Endothelial cell of umbilical vein (primary cell): ENCODE data around the gene CHIC2. TPM values are rescaled to one million over a fixed set of nuclear protein-coding genes. Genes with fewer than 3 reads are reported as not detected.
A peak's percentile ranks its signal among the peaks of the same experiment; 100 is the strongest.

Source experiments
- BruUV-seq: library from RNA; stranded (reverse); fragments of 400-500 nt; replicated peaks from 2 replicates; lab custom pipeline; 2021; lab: Mats Ljungman, UMichigan
- CTCF ChIA-PET: fragments of 300-600, 350-600 bp; sonication (Branson Sonifier 250); formaldehyde crosslinking; loops from one replicate; lab custom pipeline; 2021; ENCODE audit warnings: antibody characterized with exemption, inconsistent platforms; lab: Charles Lee
- POLR2A ChIA-PET: fragments of 300-600, 350-600 bp; sonication (Branson Sonifier 250); formaldehyde crosslinking; loops from one replicate; lab custom pipeline; 2021; ENCODE audit warnings: antibody characterized with exemption, inconsistent platforms; lab: Charles Lee
- DNase-seq: peaks from one replicate; pipeline ENCODE4 v3.0.0-alpha.2; 2011; ENCODE audit warnings: low read depth, low spot score
- FAIRE-seq: peaks from 2 replicates; lab custom pipeline; 2011; peaks lifted over from hg19 to GRCh38; lab: Jason Lieb, UNC
- H2AFZ ChIP-seq: 2 replicates; pipeline ENCODE4 v1.6.0; 2012; ENCODE audit warnings: low read depth, low read length, control low read depth, inconsistent platforms
- H3K27ac ChIP-seq: 2 replicates; pipeline ENCODE4 v1.5.1; 2011; ENCODE audit warnings: low read depth, mild to moderate bottlenecking, control low read depth, low read length, moderate library complexity; ENCODE audit not compliant: insufficient read depth
- H3K27me3 ChIP-seq, 2 experiments: 2 replicates each; pipeline versions ENCODE4 v1.6.0 to v1.6.1; 2011; ENCODE audit warnings: low read length in 2 of 2, mixed read lengths in 1 of 2; ENCODE audit not compliant: control insufficient read depth in 2 of 2, insufficient read depth in 2 of 2
- H3K36me3 ChIP-seq, 2 experiments: 2 replicates in 1 of 2; 3 replicates in 1 of 2; pipeline ENCODE4 v1.5.1; 2011; ENCODE audit warnings: low read length in 2 of 2, mild to moderate bottlenecking in 1 of 2, moderate library complexity in 1 of 2; ENCODE audit not compliant: control insufficient read depth in 2 of 2, insufficient read depth in 2 of 2; ENCODE audit errors: extremely low read depth in 1 of 2
- H3K4me1 ChIP-seq: 3 replicates; pipeline ENCODE4 v1.5.1; 2011; ENCODE audit warnings: mild to moderate bottlenecking, low read length; ENCODE audit not compliant: control insufficient read depth, insufficient read depth; ENCODE audit errors: extremely low read depth
- H3K4me2 ChIP-seq: 2 replicates; pipeline ENCODE4 v1.6.1; 2011; ENCODE audit warnings: low read length, control low read depth, mixed read lengths; ENCODE audit not compliant: insufficient read depth
- H3K4me3 ChIP-seq, 3 experiments: fragments of 200-600 bp in 1 of 3; sonication (generic), shearing (Covaris generic) in 1 of 3; replicated peaks in 1 of 3; 2 replicates each; pipeline ENCODE4 v1.5.1; 2011 to 2016; ENCODE audit warnings: control low read depth in 3 of 3, low read length in 3 of 3, mild to moderate bottlenecking in 2 of 3, inconsistent platforms in 1 of 3, low read depth in 1 of 3, moderate library complexity in 1 of 3; ENCODE audit not compliant: insufficient read depth in 1 of 3
- H3K79me2 ChIP-seq: 2 replicates; pipeline ENCODE4 v1.6.0; 2012; ENCODE audit warnings: low read length, inconsistent platforms; ENCODE audit not compliant: control insufficient read depth, insufficient read depth
- H3K9ac ChIP-seq: replicated peaks from 2 replicates; pipeline ENCODE3; 2011; ENCODE audit warnings: low read length, control low read depth; ENCODE audit not compliant: insufficient read depth; ENCODE audit errors: extremely low read depth
- H3K9me1 ChIP-seq: replicated peaks from 3 replicates; pipeline ENCODE4 v1.6.0; 2011; ENCODE audit warnings: mild to moderate bottlenecking, low read length; ENCODE audit not compliant: control insufficient read depth, insufficient read depth; ENCODE audit errors: extremely low read depth
- H3K9me3 ChIP-seq: replicated peaks from 2 replicates; pipeline ENCODE4 v1.5.1; 2012; ENCODE audit warnings: low read length, inconsistent platforms; ENCODE audit not compliant: control insufficient read depth, insufficient read depth
- H4K20me1 ChIP-seq: replicated peaks from 2 replicates; pipeline ENCODE3; 2011; ENCODE audit warnings: mild to moderate bottlenecking, low read length; ENCODE audit not compliant: control insufficient read depth, insufficient read depth; ENCODE audit errors: extremely low read depth
- CTCF ChIP-seq, 2 donors: IDR thresholded peaks; 1 replicate in 1 of 2; 2 replicates in 1 of 2; pipeline ENCODE4 v1.5.1; 2011; ENCODE audit warnings: low read length in 2 of 2, mild to moderate bottlenecking in 2 of 2, moderate library complexity in 2 of 2, control low read depth in 1 of 2, inconsistent platforms in 1 of 2, low read depth in 1 of 2; ENCODE audit not compliant: insufficient read depth in 1 of 2; ENCODE audit errors: extremely low read depth in 1 of 2
- EZH2 ChIP-seq: IDR thresholded peaks from 2 replicates; pipeline ENCODE4 v1.6.1; 2012; ENCODE audit warnings: borderline replicate concordance, low read depth, mild to moderate bottlenecking, moderate library complexity, low read length, inconsistent platforms; ENCODE audit not compliant: severe bottlenecking
- FOS ChIP-seq: IDR thresholded peaks from 2 replicates; pipeline ENCODE4 v1.6.1; 2011; ENCODE audit warnings: mild to moderate bottlenecking, low read length, moderate library complexity, borderline replicate concordance; ENCODE audit not compliant: insufficient read depth
- GATA2 ChIP-seq: IDR thresholded peaks from 2 replicates; pipeline ENCODE4 v1.7.0; 2011; ENCODE audit warnings: low read depth, mild to moderate bottlenecking, moderate library complexity, mixed read lengths, low read length; ENCODE audit not compliant: insufficient read length, insufficient read depth
- JUN ChIP-seq: IDR thresholded peaks from 2 replicates; pipeline ENCODE4 v1.6.1; 2011; ENCODE audit warnings: borderline replicate concordance, low read depth; ENCODE audit not compliant: insufficient read length, insufficient read depth
- MAX ChIP-seq: IDR thresholded peaks from 2 replicates; pipeline ENCODE4 v1.6.1; 2011; ENCODE audit not compliant: insufficient read depth, insufficient read length
- MYC ChIP-seq: IDR thresholded peaks from one replicate; pipeline ENCODE4 v1.6.1; 2011; ENCODE audit warnings: mild to moderate bottlenecking, low read depth, low read length
- POLR2A ChIP-seq: IDR thresholded peaks from 2 replicates; pipeline ENCODE4 v1.6.1; 2012; ENCODE audit warnings: low read depth, mild to moderate bottlenecking, control low read depth, low read length
- POLR2AphosphoS5 ChIP-seq: IDR thresholded peaks from 2 replicates; pipeline ENCODE4 v1.6.1; 2012; ENCODE audit warnings: low read depth, mild to moderate bottlenecking, control low read depth, low read length, moderate library complexity; ENCODE audit not compliant: insufficient read depth
- dilution Hi-C: fragments of 300-500 bp; cut with MboI; formaldehyde crosslinking; loops from one replicate; pipeline ENCODE4 v1.15.0; 2019; ENCODE audit warnings: low sequenced_read_pairs; ENCODE audit not compliant: extremely low pct_ligation_motif_present
- intact Hi-C: fragments of 100-400 bp; cut with micrococcal nuclease; formaldehyde crosslinking; loops from one replicate; pipeline ENCODE4 v1.10.0; 2022
- polyA plus RNA-seq, 4 experiments: library from polyadenylated mRNA; depleted of rRNA in 3 of 4; stranded (reverse) in 3 of 4; unstranded in 1 of 4; fragments of >200 nt; gene quantifications; 2 replicates each; pipeline versions ENCODE4 v1.2.1 to v1.2.3, GENCODE V29; 2011 to 2012; ENCODE audit warnings: missing spikeins in 1 of 4
- total RNA-seq: library from RNA; stranded (reverse); gene quantifications from 2 replicates; pipeline ENCODE4 v1.2.3, GENCODE V29; 2021

Gene CHIC2
- total and polyA plus RNA-seq, 2 donors (not counting 3 experiments of a cell fraction or from before 2014, with no cell fraction given): 27.4 to 43.3 TPM

GRCh38 chr4:54073271-54073880 is 9.0 kb upstream of the CHIC2 start:
- CTCF ChIA-PET: interaction anchor here (1.1 kb wide), 1 partner anchor 145 kb away, joined by 3 read pairs; no protein-coding TSS in a partner anchor
- no peaks in the 10 kb centered on the region for H3K79me2 ChIP-seq
- H3K9me3 ChIP-seq: no peaks in the 10 kb centered on the region
- H4K20me1 ChIP-seq: no peaks in the 10 kb centered on the region
- H3K4me1 ChIP-seq: peaks cover 33% of the 10 kb centered on the region
- no peak overlapping the region for H3K4me3 ChIP-seq
- no peaks in the 10 kb centered on the region for H3K27me3 ChIP-seq
- intact Hi-C loops (no loop called here), dilution Hi-C loops (no loop called here)
- no TSS peak for BruUV-seq
- DNase-seq (no peak), FAIRE-seq (peak; percentile 37)
- H3K36me3 ChIP-seq: no peaks in the 10 kb centered on the region
- no peak overlapping the region for H3K9ac ChIP-seq
- no peak overlapping the region for H2AFZ ChIP-seq
- POLR2A ChIA-PET: no interaction called here
- H3K4me2 ChIP-seq: no peak overlapping the region
- TF ChIP-seq FOS (peak; percentile 20), MAX (no peak), POLR2AphosphoS5 (no peak), EZH2 (no peak), JUN (no peak)
- no peaks in the 10 kb centered on the region for H3K9me1 ChIP-seq
- no peak overlapping the region for H3K27ac ChIP-seq

- no peaks in the 10 kb centered on the region for H3K9me1 ChIP-seq
- dilution Hi-C loops (no loop called here), intact Hi-C loops (loop anchor here (1.0 kb wide), 1 partner anchor 15 kb away; no protein-coding TSS in a partner anchor)
- peaks cover 20% of the 10 kb centered on the region for H3K79me2 ChIP-seq
- H4K20me1 ChIP-seq: no peaks in the 10 kb centered on the region
- CTCF ChIA-PET: interaction anchor here (0.8 to 2.5 kb wide), 10 partner anchors 10 to 167 kb away, joined by 3 to 8 read pairs (median 3); no protein-coding TSS in a partner anchor
- peak overlapping the region; percentile 71 for H3K9ac ChIP-seq
- peak overlapping the region; percentile 56 for H2AFZ ChIP-seq
- peak; percentile 87 for DNase-seq
- no TSS peak for BruUV-seq
- peak overlapping the region in 1 of 3 experiments; percentile 27 for H3K4me3 ChIP-seq
- POLR2A ChIA-PET: interaction anchor here (0.8 to 1.5 kb wide), 2 partner anchors 9 to 14 kb away, joined by 4 to 7 read pairs; no protein-coding TSS in a partner anchor
- peak overlapping the region; percentile 97 for H3K4me2 ChIP-seq
- TF ChIP-seq POLR2AphosphoS5 (peak; percentile 40), GATA2 (peak; percentile 79), MYC (no peak), FOS (peak; percentile 86), CTCF (IDR thresholded peaks at IDR 0.05; ENCODE audit: extremely low read depth in 1 of 2, insufficient read depth in 1 of 2, low read depth in 1 of 2, low read length in 2 of 2) (no peak), JUN (peak; percentile 44), POLR2A (peak; percentile 34), MAX (no peak), EZH2 (no peak)
- H3K36me3 ChIP-seq: no peaks in the 10 kb centered on the region
- peak; percentile 88 for FAIRE-seq
- no peaks in the 10 kb centered on the region for H3K27me3 ChIP-seq
- H3K9me3 ChIP-seq: no peaks in the 10 kb centered on the region
- H3K4me1 ChIP-seq: peaks cover 46% of the 10 kb centered on the region
- peak overlapping the region; percentile 96 for H3K27ac ChIP-seq
Observed at GRCh38 chr4:54067166-54067565, 2.8 kb upstream of the CHIC2 start.
